DND-41 (cell line): Measurements from ENCODE around the gene MAGI1.

Source experiments
- EZH2 ChIP-seq: IDR thresholded peaks from 3 replicates; pipeline ENCODE4 v1.6.1; 2012; ENCODE audit warnings: borderline replicate concordance, low read depth, mild to moderate bottlenecking, moderate library complexity, low read length, inconsistent platforms; ENCODE audit not compliant: severe bottlenecking
- TF ChIP-seq, protein P1 (sequence below): IDR thresholded peaks from 2 replicates; pipeline ENCODE4 v1.5.1; 2012; ENCODE audit warnings: borderline replicate concordance, low read length, moderate library complexity, mild to moderate bottlenecking; ENCODE audit not compliant: poor library complexity, severe bottlenecking; ENCODE audit errors: extremely low read depth

DNA sequence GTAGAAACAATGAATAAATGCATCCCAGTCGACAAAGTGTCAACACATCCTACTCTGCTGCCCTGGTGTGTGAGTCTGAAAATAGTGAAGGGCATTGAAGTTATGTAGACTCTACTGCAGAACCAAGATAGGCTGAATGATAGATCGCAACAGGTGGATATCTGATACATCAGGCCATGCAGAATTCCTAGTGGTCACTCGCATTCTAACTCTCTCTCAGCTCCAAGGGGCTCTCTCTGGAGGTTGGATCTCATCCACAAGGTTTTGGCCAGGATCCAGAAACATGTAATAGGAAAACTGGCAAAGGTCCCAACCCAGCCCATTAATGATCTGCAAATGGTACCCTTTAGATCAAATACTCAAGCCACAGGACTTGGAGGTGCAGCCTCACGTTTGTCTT lies 514.1 kb downstream of the MAGI1 start:
- TF ChIP-seq, protein P1, sequence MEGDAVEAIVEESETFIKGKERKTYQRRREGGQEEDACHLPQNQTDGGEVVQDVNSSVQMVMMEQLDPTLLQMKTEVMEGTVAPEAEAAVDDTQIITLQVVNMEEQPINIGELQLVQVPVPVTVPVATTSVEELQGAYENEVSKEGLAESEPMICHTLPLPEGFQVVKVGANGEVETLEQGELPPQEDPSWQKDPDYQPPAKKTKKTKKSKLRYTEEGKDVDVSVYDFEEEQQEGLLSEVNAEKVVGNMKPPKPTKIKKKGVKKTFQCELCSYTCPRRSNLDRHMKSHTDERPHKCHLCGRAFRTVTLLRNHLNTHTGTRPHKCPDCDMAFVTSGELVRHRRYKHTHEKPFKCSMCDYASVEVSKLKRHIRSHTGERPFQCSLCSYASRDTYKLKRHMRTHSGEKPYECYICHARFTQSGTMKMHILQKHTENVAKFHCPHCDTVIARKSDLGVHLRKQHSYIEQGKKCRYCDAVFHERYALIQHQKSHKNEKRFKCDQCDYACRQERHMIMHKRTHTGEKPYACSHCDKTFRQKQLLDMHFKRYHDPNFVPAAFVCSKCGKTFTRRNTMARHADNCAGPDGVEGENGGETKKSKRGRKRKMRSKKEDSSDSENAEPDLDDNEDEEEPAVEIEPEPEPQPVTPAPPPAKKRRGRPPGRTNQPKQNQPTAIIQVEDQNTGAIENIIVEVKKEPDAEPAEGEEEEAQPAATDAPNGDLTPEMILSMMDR: no peak
- no peak for TF ChIP-seq EZH2
